Kasumi-1 (cell line): ENCODE measurements around the gene ENO4.

Source experiments
- DNase-seq, 2 experiments: peaks; one replicate each; lab custom pipeline; 2025; lab: John Stamatoyannopoulos, UW

The ENO4 gene

DNA sequence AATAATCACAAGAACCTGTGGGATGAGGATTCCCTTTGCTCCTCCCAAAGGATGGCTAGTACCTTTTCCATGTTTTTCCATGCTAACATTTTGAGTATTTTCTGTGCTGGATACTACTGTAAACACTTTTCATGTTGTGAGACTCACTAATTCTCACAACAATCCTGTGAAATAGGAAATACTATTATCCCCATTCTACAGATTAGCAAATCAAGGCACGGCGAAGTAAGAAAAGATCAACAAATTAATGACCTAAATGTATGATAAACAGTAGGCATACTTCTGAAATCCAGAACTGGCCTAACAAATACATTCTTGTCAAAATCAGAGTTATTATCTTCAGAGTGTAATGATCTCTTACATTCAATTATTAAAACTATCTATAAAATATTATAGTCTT lies 69.3 kb downstream of the ENO4 start:
- no peak for DNase-seq

DNA sequence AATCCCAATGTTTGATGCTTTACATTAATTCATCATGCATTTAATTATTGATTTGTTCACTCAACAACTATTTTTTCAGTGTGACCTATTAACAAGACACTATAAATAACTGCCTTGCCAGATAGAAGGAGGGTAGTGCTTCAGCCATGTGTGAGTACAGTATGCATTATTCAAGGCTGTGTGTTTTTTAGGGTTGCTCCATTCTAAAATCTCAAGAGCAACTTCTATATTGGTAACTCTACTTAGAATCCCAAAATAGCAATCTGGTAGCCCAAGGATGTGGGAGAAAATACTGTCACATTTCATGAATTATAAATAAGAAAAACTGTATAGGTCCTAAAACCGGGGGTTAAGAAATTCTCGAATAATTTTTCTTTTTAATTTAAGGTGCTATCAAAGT lies 69.9 kb downstream of the ENO4 start:
- DNase-seq = no peak

DNA sequence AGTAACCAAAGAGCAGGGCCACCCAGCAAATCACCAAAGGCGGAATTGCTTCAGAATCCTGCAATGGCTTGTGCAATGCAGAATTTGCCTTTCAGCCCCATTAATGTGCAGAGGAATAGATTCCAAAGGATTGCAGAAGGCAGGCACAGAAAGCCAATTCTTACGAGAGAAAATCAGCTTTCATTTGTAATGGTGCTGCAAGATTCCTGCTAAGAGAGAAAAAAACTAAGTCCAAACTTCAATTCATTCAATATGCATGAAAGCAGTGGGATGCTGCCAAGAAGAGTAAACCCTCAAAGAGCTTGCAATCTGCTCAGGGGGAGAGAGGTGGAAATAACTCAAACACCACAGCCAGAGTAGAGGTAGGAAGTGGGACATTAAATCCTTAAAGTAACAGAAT lies 70.4 kb downstream of the ENO4 start:
- DNase-seq = no peak

DNA sequence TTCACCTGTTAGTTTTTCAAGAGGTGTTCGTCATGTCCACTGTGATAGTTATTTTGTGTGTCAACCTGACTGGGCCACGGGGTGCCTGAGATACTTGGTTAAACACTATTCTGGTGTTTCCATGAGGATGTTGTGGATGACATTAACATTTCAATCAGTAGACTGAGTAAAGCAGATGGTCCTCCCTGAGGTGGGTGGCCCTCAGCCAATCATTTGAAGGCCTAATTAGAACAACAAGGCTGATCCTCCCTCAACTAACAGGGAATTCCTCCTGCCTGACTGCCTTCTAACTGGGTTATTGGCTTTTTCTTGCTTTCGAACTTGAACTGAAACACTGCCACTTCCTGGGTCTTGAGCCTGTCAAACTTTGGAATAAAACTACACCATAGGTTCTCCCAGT lies 75.8 kb downstream of the ENO4 start:
- DNase-seq = no peak

DNA sequence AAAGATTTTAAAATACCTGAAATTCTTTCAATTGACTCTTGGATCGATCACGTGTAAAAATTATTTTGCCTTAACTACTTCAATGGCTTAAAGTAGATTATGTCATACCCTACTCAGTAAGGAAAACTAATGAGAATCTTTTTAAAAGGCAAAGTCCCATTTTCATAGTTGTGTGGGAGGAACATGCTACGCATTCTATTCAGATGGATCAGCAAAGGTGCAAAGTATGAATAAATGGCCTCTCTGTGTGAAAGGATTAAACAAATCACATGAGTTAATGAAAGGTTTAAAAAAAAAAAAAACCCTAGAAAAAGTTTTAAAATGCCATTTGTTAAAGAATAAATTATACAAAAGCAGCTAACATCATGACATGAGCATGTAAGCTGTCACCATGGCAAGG lies 77.1 kb downstream of the ENO4 start:
- DNase-seq = no peak

DNA sequence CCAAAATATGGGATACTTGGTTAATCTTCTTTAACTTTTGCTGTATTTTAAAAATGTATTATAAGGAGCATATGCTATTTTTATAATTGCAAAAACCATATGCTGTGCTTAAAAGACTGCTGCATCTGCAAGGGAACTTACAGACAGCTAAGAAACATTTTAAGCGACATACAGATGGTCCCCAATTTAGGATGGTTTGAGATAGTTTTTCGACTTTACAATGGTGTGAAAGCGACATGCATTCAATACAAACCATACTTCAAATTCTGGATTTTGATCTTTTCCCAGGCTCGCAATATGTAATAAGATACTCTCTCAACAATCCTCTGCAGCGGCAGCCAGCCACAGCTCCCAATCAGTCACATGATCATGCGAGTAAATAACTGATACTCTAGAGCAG lies 82.5 kb downstream of the ENO4 start:
- DNase-seq = no peak
